Measurements from ENCODE around the gene RAP1GDS1. TPM values are rescaled to one million over a fixed set of nuclear protein-coding genes. Genes with fewer than 3 reads are reported as not detected.
"Not testable (repeated sequence)": the region's sequence is repeated elsewhere in the genome, so short reads cannot be mapped to it uniquely, and the experiment has no call there.

RAP1GDS1 gene
- total RNA-seq, 2 experiments from 2014 or later: 22.3 to 25.2 TPM

GRCh38 chr4:98327694-98328093, 66.5 kb downstream of the RAP1GDS1 start:
- H3K9me3 ChIP-seq (ENCODE audit: control insufficient read depth in 1 of 2, insufficient read depth in 1 of 2, low read length in 2 of 2): peaks cover 11 to 18% of the 10 kb centered on the region in 2 experiments
- no peak for DNase-seq
- H3K4me1 ChIP-seq (ENCODE audit: insufficient read depth, low read length): no peaks in the 10 kb centered on the region
- no peak overlapping the region for H3K4me3 ChIP-seq (ENCODE audit: low read length)
- no peak for ATAC-seq (ENCODE audit: poor library complexity)
- H3K36me3 ChIP-seq (ENCODE audit: insufficient read depth, low read length): no peaks in the 10 kb centered on the region
- no peaks in the 10 kb centered on the region for H3K4me1 Mint-ChIP-seq (ENCODE audit: low read depth)
- no peak overlapping the region for H3K27ac ChIP-seq (ENCODE audit: low read depth in 1 of 2, low read length in 2 of 2)
- no peaks in the 10 kb centered on the region for H3K27me3 ChIP-seq (ENCODE audit: control insufficient read depth in 1 of 2, insufficient read depth in 2 of 2, low read length in 2 of 2)
- no peak for TF ChIP-seq CTCF (IDR thresholded peaks at IDR 0.05)
- no peak overlapping the region for H3K4me3 Mint-ChIP-seq
- no peaks in the 10 kb centered on the region for H3K27me3 Mint-ChIP-seq
- H3K9me3 Mint-ChIP-seq: peaks cover 11% of the 10 kb centered on the region
- H3K36me3 Mint-ChIP-seq (ENCODE audit: low read depth): peaks cover 62% of the 10 kb centered on the region
- ChIA-PET CTCF (no interaction called here), POLR2A (no interaction called here)
- H3K27ac Mint-ChIP-seq: no peak overlapping the region
- intact Hi-C loops (cut with DNase I, micrococcal nuclease): no loop called here

- POLR2A ChIA-PET: not testable (repeated sequence)
Measured at GRCh38 chr4:98329879-98330640, 68.9 kb downstream of the RAP1GDS1 start.

GRCh38 chr4:98332017-98332416, 70.8 kb downstream of the RAP1GDS1 start:
- CTCF ChIA-PET: no interaction called here
- H3K9me3 ChIP-seq (ENCODE audit: control insufficient read depth in 1 of 2, insufficient read depth in 1 of 2, low read length in 2 of 2): peaks cover 18 to 21% of the 10 kb centered on the region in 2 experiments
- Mint-ChIP-seq H3K27me3 (no peaks in the 10 kb centered on the region), H3K4me3 (no peak overlapping the region), H3K36me3 (ENCODE audit: low read depth) (peaks cover 83% of the 10 kb centered on the region), H3K4me1 (ENCODE audit: low read depth) (no peaks in the 10 kb centered on the region), H3K9me3 (peaks cover 8% of the 10 kb centered on the region), H3K27ac (no peak overlapping the region)
- no peaks in the 10 kb centered on the region for H3K4me1 ChIP-seq (ENCODE audit: insufficient read depth, low read length)
- no peak for DNase-seq
- no peak for ATAC-seq (ENCODE audit: poor library complexity)
- POLR2A ChIA-PET: no interaction called here
- H3K4me3 ChIP-seq (ENCODE audit: low read length): no peak overlapping the region
- H3K36me3 ChIP-seq (ENCODE audit: insufficient read depth, low read length): no peaks in the 10 kb centered on the region
- H3K27ac ChIP-seq (ENCODE audit: low read depth in 1 of 2, low read length in 2 of 2): no peak overlapping the region
- intact Hi-C loops (cut with DNase I, micrococcal nuclease): no loop called here
- H3K27me3 ChIP-seq (ENCODE audit: control insufficient read depth in 1 of 2, insufficient read depth in 2 of 2, low read length in 2 of 2): no peaks in the 10 kb centered on the region
- no peak for TF ChIP-seq CTCF (IDR thresholded peaks at IDR 0.05)

More at GRCh38 chr4:98329879-98330640, 68.9 kb downstream of the RAP1GDS1 start:
- H3K36me3 ChIP-seq (ENCODE audit: insufficient read depth, low read length); H3K27ac ChIP-seq (ENCODE audit: low read depth in 1 of 2, low read length in 2 of 2); H3K4me3 ChIP-seq (ENCODE audit: low read length); intact Hi-C loops (cut with DNase I, micrococcal nuclease); H3K4me1 ChIP-seq (ENCODE audit: insufficient read depth, low read length); DNase-seq; H3K27me3 Mint-ChIP-seq; H3K27me3 ChIP-seq (ENCODE audit: control insufficient read depth in 1 of 2, insufficient read depth in 2 of 2, low read length in 2 of 2); H3K27ac Mint-ChIP-seq; H3K4me3 Mint-ChIP-seq; CTCF ChIA-PET; H3K4me1 Mint-ChIP-seq (ENCODE audit: low read depth); ATAC-seq (ENCODE audit: poor library complexity): not testable (repeated sequence)
- H3K9me3 ChIP-seq (ENCODE audit: control insufficient read depth in 1 of 2, insufficient read depth in 1 of 2, low read length in 2 of 2): peaks cover 18 to 21% of the 10 kb centered on the region in 2 experiments
- peaks cover 77% of the 10 kb centered on the region for H3K36me3 Mint-ChIP-seq (ENCODE audit: low read depth)
- peaks cover 11% of the 10 kb centered on the region for H3K9me3 Mint-ChIP-seq

All from CD4-positive, alpha-beta T cell (primary cell).